Vagina (tissue), 2 donors: ENCODE measurements around the gene MYDGF. TPM values are rescaled to one million over a fixed set of nuclear protein-coding genes. Genes with fewer than 3 reads are reported as not detected.

Experiments
- DNase-seq, 2 donors: peaks; one replicate each; pipeline ENCODE4 v3.0.0-alpha.2; 2017; ENCODE audit errors: extremely low spot score in 2 of 2
- H3K27ac ChIP-seq: fragments of 200-600 bp; sonication (generic); one replicate; pipeline ENCODE4 v1.5.1; 2019
- H3K27me3 ChIP-seq: fragments of 200-600 bp; sonication (generic); one replicate; pipeline ENCODE4 v1.5.1; 2019
- H3K36me3 ChIP-seq, 2 donors: fragments of 200-600 bp; sonication (generic); one replicate each; pipeline ENCODE4 v1.5.1; 2017 to 2019
- H3K4me1 ChIP-seq: fragments of 200-600 bp; sonication (generic); one replicate; pipeline ENCODE4 v1.5.1; 2019
- H3K4me3 ChIP-seq, 2 donors: fragments of 200-600 bp; sonication (generic); 1 replicate in 1 of 2; 2 replicates in 1 of 2; pipeline ENCODE4 v1.5.1; 2016 to 2019
- H3K9me3 ChIP-seq: fragments of 200-600 bp; sonication (generic); one replicate; pipeline ENCODE4 v1.5.1; 2019
- CTCF ChIP-seq, 3 experiments: fragments of 450-650 bp in 2 of 3; fragments of 200-600 bp in 1 of 3; sonication (generic) in 1 of 3; IDR thresholded peaks; one replicate each; pipeline ENCODE4 v1.5.1; 2017 to 2019; ENCODE audit warnings: antibody characterized with exemption in 3 of 3, mild to moderate bottlenecking in 2 of 3, moderate library complexity in 2 of 3
- POLR2A ChIP-seq, 2 donors: fragments of 450-650 bp; IDR thresholded peaks; one replicate each; pipeline ENCODE4 v1.6.1; 2017; ENCODE audit warnings: antibody characterized with exemption in 2 of 2, mild to moderate bottlenecking in 2 of 2, moderate library complexity in 2 of 2
- POLR2AphosphoS5 ChIP-seq, 2 donors: sonication (generic); formaldehyde crosslinking; IDR thresholded peaks; one replicate each; pipeline ENCODE4 v1.9.0; 2017; ENCODE audit warnings: antibody characterized with exemption in 2 of 2, mild to moderate bottlenecking in 2 of 2, low read depth in 1 of 2; ENCODE audit not compliant: insufficient read depth in 1 of 2
- intact Hi-C: fragments of 100-400 bp; cut with DNase I; formaldehyde crosslinking; loops from one replicate; pipeline ENCODE4 v1.15.1; 2023
- total RNA-seq: library from RNA; depleted of rRNA; stranded (reverse); fragments of >200 nt; gene quantifications from one replicate; pipeline ENCODE4 v1.2.3, GENCODE V29; 2016

Gene MYDGF
- total RNA-seq, 1 donor from 2014 or later: 33.4 TPM

- H3K4me1 ChIP-seq: peaks cover 22% of the 10 kb centered on the region
- peaks cover 0 to 18% of the 10 kb centered on the region in 2 donors for H3K36me3 ChIP-seq
- DNase-seq: no peak
- H3K27ac ChIP-seq: no peak overlapping the region
- no peaks in the 10 kb centered on the region for H3K27me3 ChIP-seq
- H3K4me3 ChIP-seq: no peak overlapping the region
- no peak for TF ChIP-seq POLR2AphosphoS5 (IDR thresholded peaks at IDR 0.05; ENCODE audit: insufficient read depth in 1 of 2, low read depth in 1 of 2)
- TF ChIP-seq CTCF (IDR thresholded peaks at IDR 0.05): no peak
- TF ChIP-seq POLR2A (IDR thresholded peaks at IDR 0.05): no peak
- intact Hi-C loops: no loop called here
- no peaks in the 10 kb centered on the region for H3K9me3 ChIP-seq
Measured at GRCh38 chr19:4673726-4674125, 3.6 kb upstream of the MYDGF start.

DNA sequence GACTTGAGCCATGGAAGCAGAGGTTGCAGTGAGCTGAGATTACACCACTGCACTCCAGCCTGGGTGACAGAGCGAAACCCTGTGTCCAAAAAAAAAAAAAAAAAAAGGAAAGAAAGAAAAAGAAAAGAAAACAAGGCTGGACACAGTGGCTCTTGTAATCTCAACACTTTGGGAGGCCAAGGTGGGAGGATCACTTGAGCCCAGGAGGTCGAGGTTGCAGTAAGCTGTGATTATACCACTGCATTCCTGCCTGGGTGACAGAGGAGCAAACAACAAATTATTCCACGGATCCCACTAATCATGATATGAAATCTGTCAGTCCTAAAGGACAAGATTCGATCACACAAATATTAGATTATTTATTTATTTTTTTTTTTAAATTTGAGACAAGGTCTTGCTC lies 3.1 kb upstream of the MYDGF start:
- DNase-seq: no peak
- intact Hi-C loops: no loop called here
- Histone ChIP-seq H3K27ac (no peak overlapping the region), H3K9me3 (no peaks in the 10 kb centered on the region), H3K4me1 (peaks cover 27% of the 10 kb centered on the region), H3K36me3 (peaks cover 0 to 19% of the 10 kb centered on the region in 2 donors), H3K27me3 (no peaks in the 10 kb centered on the region), H3K4me3 (no peak overlapping the region)
- TF ChIP-seq POLR2A (IDR thresholded peaks at IDR 0.05) (no peak), CTCF (IDR thresholded peaks at IDR 0.05) (no peak), POLR2AphosphoS5 (IDR thresholded peaks at IDR 0.05; ENCODE audit: insufficient read depth in 1 of 2, low read depth in 1 of 2) (no peak)

- intact Hi-C loops: no loop called here
- Histone ChIP-seq H3K27ac (peak overlapping the region; percentile 69), H3K4me3 (no peak overlapping the region), H3K36me3 (peaks cover 0 to 23% of the 10 kb centered on the region in 2 donors), H3K9me3 (no peaks in the 10 kb centered on the region), H3K4me1 (peaks cover 28% of the 10 kb centered on the region), H3K27me3 (no peaks in the 10 kb centered on the region)
- no peak for TF ChIP-seq POLR2A (IDR thresholded peaks at IDR 0.05)
- no peak for TF ChIP-seq CTCF (IDR thresholded peaks at IDR 0.05)
- TF ChIP-seq POLR2AphosphoS5 (IDR thresholded peaks at IDR 0.05; ENCODE audit: insufficient read depth in 1 of 2, low read depth in 1 of 2): no peak
- no peak for DNase-seq
Measured at GRCh38 chr19:4671185-4671851, 1.2 kb upstream of the MYDGF start.

- intact Hi-C loops: no loop called here
- no peak for DNase-seq
- peaks cover 15% of the 10 kb centered on the region for H3K4me1 ChIP-seq
- H3K27ac ChIP-seq: no peak overlapping the region
- H3K4me3 ChIP-seq: no peak overlapping the region
- TF ChIP-seq CTCF (IDR thresholded peaks at IDR 0.05) (no peak), POLR2AphosphoS5 (IDR thresholded peaks at IDR 0.05; ENCODE audit: insufficient read depth in 1 of 2, low read depth in 1 of 2) (no peak), POLR2A (IDR thresholded peaks at IDR 0.05) (no peak)
- H3K27me3 ChIP-seq: no peaks in the 10 kb centered on the region
- no peaks in the 10 kb centered on the region for H3K9me3 ChIP-seq
- H3K36me3 ChIP-seq: peaks cover 0 to 73% of the 10 kb centered on the region in 2 donors
Measured at GRCh38 chr19:4664642-4665041, 5.5 kb downstream of the MYDGF start.

GRCh38 chr19:4662812-4663211 lies 7.3 kb downstream of the MYDGF start:
- no peaks in the 10 kb centered on the region for H3K27me3 ChIP-seq
- no peaks in the 10 kb centered on the region for H3K9me3 ChIP-seq
- TF ChIP-seq POLR2A (IDR thresholded peaks at IDR 0.05): no peak
- TF ChIP-seq CTCF (IDR thresholded peaks at IDR 0.05): no peak
- TF ChIP-seq POLR2AphosphoS5 (IDR thresholded peaks at IDR 0.05; ENCODE audit: insufficient read depth in 1 of 2, low read depth in 1 of 2): no peak
- no peak overlapping the region for H3K4me3 ChIP-seq
- peaks cover 9 to 87% of the 10 kb centered on the region in 2 donors for H3K36me3 ChIP-seq
- no peak overlapping the region for H3K27ac ChIP-seq
- intact Hi-C loops: no loop called here
- no peak for DNase-seq
- H3K4me1 ChIP-seq: no peaks in the 10 kb centered on the region
